ENCODE data around the gene RALGAPA2. TPM values are rescaled to one million over a fixed set of nuclear protein-coding genes. Genes with fewer than 3 reads are reported as not detected.
A peak's percentile ranks its signal among the peaks of the same experiment; 100 is the strongest.

The RALGAPA2 gene
- total and polyA plus RNA-seq, 2 of the 13 experiments (the other 11 are each of a cell fraction or from before 2014, with no cell fraction given): 13.8 to 17.7 TPM

DNA sequence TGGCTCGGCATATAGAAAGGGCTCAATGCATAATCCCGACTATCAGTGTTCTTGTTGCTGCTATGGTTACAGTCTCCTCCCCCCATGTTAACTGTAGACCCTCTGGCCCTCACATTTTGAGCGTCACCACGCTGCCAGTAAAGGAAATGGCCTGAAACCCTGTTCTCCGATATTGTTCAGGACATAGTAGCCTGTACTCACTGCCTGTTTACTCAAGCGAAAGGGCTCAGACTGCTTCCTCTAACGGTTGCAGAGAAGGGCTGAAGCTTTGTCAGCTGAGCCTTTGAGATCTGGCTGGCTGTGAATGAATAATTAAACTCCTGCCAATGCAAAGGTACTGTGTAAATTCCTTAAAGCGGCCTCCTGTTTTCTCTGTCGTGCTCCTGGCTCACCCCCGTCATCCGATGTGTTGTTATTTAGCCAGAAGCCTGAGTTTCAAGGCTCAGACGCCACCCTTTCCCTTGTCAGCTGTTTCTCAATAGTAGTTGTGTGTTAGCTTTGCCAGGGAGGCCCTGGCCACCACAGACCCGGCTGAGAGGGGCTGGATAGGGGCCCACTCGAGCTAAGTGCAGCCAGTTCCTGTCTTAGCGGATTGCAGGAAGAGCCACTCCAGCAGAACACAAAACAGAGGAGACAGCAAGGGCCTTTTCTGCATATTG, 31.2 kb upstream of the RALGAPA2 start (continued):
- TF ChIP-seq, protein P1, sequence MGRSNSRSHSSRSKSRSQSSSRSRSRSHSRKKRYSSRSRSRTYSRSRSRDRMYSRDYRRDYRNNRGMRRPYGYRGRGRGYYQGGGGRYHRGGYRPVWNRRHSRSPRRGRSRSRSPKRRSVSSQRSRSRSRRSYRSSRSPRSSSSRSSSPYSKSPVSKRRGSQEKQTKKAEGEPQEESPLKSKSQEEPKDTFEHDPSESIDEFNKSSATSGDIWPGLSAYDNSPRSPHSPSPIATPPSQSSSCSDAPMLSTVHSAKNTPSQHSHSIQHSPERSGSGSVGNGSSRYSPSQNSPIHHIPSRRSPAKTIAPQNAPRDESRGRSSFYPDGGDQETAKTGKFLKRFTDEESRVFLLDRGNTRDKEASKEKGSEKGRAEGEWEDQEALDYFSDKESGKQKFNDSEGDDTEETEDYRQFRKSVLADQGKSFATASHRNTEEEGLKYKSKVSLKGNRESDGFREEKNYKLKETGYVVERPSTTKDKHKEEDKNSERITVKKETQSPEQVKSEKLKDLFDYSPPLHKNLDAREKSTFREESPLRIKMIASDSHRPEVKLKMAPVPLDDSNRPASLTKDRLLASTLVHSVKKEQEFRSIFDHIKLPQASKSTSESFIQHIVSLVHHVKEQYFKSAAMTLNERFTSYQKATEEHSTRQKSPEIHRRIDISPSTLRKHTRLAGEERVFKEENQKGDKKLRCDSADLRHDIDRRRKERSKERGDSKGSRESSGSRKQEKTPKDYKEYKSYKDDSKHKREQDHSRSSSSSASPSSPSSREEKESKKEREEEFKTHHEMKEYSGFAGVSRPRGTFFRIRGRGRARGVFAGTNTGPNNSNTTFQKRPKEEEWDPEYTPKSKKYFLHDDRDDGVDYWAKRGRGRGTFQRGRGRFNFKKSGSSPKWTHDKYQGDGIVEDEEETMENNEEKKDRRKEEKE (IDR thresholded peaks at IDR 0.05): no peak
- TF ChIP-seq ZNF563 (CRISPR knock-in tag; IDR thresholded peaks at IDR 0.05) (0 out of 2 replicates have a peak, but pooled peaks have one; percentile 51), ZNF614 (CRISPR knock-in tag; IDR thresholded peaks at IDR 0.05; ENCODE audit: borderline replicate concordance) (peak; percentile 38; the same call in 1 of the 2 replicates), ZNF615 (CRISPR knock-in tag; IDR thresholded peaks at IDR 0.05; ENCODE audit: borderline replicate concordance) (no peak), MYPOP (CRISPR knock-in tag; IDR thresholded peaks at IDR 0.05) (no peak), PRPF4 (IDR thresholded peaks at IDR 0.05; ENCODE audit: low read depth, low read length, poor library complexity, severe bottlenecking) (no peak), RFX1 (IDR thresholded peaks at IDR 0.05) (peak; percentile 49; the same call in 1 of the 2 replicates), SMARCC2 (IDR thresholded peaks at IDR 0.05) (no peak), MXI1 (IDR thresholded peaks at IDR 0.05; ENCODE audit: borderline replicate concordance, low read depth, low read length) (no peak), PTBP1 (IDR thresholded peaks at IDR 0.05; ENCODE audit: low read depth, low read length, poor library complexity, severe bottlenecking) (no peak), TAF15 (IDR thresholded peaks at IDR 0.05; ENCODE audit: low read depth, low read length, poor library complexity, severe bottlenecking) (no peak), SNAPC5 (CRISPR knock-in tag; IDR thresholded peaks at IDR 0.05; ENCODE audit: borderline replicate concordance) (no peak), ISL2 (CRISPR knock-in tag; IDR thresholded peaks at IDR 0.05) (no peak), ZNF333 (CRISPR knock-in tag; IDR thresholded peaks at IDR 0.05; ENCODE audit: borderline replicate concordance) (peak; percentile 42; the same call in 1 of the 2 replicates)
- TF ChIP-seq, protein P2, sequence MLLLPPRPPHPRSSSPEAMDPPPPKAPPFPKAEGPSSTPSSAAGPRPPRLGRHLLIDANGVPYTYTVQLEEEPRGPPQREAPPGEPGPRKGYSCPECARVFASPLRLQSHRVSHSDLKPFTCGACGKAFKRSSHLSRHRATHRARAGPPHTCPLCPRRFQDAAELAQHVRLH (CRISPR knock-in tag; IDR thresholded peaks at IDR 0.05; ENCODE audit: borderline replicate concordance, low read depth): 0 out of 2 replicates have a peak, but pooled peaks have one; percentile 19
- TF ChIP-seq, protein P3, sequence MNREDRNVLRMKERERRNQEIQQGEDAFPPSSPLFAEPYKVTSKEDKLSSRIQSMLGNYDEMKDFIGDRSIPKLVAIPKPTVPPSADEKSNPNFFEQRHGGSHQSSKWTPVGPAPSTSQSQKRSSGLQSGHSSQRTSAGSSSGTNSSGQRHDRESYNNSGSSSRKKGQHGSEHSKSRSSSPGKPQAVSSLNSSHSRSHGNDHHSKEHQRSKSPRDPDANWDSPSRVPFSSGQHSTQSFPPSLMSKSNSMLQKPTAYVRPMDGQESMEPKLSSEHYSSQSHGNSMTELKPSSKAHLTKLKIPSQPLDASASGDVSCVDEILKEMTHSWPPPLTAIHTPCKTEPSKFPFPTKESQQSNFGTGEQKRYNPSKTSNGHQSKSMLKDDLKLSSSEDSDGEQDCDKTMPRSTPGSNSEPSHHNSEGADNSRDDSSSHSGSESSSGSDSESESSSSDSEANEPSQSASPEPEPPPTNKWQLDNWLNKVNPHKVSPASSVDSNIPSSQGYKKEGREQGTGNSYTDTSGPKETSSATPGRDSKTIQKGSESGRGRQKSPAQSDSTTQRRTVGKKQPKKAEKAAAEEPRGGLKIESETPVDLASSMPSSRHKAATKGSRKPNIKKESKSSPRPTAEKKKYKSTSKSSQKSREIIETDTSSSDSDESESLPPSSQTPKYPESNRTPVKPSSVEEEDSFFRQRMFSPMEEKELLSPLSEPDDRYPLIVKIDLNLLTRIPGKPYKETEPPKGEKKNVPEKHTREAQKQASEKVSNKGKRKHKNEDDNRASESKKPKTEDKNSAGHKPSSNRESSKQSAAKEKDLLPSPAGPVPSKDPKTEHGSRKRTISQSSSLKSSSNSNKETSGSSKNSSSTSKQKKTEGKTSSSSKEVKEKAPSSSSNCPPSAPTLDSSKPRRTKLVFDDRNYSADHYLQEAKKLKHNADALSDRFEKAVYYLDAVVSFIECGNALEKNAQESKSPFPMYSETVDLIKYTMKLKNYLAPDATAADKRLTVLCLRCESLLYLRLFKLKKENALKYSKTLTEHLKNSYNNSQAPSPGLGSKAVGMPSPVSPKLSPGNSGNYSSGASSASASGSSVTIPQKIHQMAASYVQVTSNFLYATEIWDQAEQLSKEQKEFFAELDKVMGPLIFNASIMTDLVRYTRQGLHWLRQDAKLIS (CRISPR knock-in tag; IDR thresholded peaks at IDR 0.05): no peak

All from HepG2 (cell line).